T-helper 1 cell treated with Interleukin-12 subunit alpha and Interleukin-12 subunit beta and Interleukin-4 antibody, amounts not matched to agents 30 ng/mL and 1 ng/mL, for 36 hours (primary cell): ENCODE measurements around the gene NACC2. TPM values are rescaled to one million over a fixed set of nuclear protein-coding genes. Genes with fewer than 3 reads are reported as not detected.

ENCODE experiments used
- intact Hi-C: fragments of 100-400 bp; cut with micrococcal nuclease; formaldehyde crosslinking; loops from one replicate; pipeline ENCODE4 v1.15.1; 2024
- total RNA-seq: library from RNA; stranded (reverse); gene quantifications from 2 replicates; pipeline ENCODE4 v1.2.3, GENCODE V29; 2022

NACC2 gene
- total RNA-seq, 1 donor from 2014 or later: 3.7 TPM

DNA sequence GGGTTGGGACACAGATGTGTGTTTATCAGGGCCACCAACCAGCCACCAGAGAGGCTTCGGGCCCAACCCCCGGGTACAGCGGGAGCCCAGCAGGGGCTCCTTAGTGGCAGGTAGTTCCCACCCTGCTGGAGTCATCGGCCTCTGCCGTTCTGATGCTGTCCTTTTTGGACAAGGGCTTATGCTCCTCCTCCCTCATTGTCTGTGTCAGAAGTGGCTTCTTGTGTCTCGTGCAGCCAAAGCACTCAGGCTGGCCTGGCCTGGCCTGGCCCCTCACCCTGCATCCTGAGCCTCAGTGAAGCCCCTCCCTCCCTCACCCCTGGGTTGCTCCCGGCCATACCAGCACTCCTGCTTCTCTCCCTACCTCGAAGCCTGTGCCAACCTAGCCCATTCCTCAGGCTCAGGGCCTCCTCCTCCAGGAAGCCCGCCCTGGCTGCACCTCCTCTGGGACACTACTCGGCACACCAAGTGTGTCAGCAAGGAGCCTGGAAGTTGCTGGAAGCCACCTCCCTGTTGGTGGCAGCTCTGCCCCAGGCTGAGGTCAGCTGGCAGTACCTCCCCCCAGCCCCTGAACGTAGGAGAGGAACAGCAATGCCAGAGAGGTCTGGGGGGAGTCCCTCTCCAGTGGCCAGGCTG lies 129.8 kb downstream of the NACC2 start:
- intact Hi-C loops: loop anchor here (10.0 kb wide), 3 partner anchors 280 to 1800 kb away; partner anchors contain the start of genes QSOX2, RNU6ATAC and SNAPC4

DNA sequence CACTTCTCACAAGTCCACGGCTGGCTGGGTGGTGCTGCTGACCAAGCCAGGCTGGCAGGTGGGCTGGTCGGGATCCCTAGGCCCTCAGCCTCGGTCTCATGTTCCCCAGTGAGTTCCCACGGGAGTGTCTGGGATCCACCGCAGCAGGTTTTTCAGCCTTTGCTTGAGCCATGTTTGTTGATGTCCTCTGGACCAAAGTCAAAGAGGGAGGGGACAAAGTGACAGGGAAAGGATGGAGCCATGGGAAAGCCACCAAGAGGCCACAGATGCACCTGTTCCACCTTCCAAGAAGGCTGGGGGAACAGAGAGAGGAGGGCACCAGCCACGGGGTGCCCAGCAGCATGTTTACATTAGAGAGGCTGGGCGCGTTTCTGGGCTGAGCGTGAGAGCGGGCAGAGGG lies 131.2 kb downstream of the NACC2 start:
- intact Hi-C loops: loop anchor here (10.0 kb wide), 3 partner anchors 281 to 1799 kb away; partner anchors contain the start of genes QSOX2, RNU6ATAC and SNAPC4

DNA sequence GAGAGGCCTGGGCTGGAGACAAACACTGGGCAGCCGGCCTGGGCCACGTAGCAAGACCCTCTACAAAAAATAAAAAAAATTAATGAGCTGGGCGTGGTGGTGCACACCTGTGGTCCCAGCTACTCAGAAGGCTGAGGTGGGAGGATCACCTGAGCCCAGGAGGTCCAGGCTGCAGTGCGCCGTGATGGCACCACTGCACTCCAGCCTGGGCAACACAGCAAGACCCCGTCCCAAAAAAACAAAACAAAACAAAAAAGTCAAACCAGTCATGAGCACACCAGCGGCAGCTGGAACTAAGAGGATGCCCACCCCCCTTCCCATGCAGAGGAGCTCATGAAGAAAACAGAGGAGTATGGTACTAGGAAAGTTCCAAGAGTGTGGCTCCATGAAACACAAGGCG lies 131.8 kb downstream of the NACC2 start:
- intact Hi-C loops: loop anchor here (10.0 kb wide), 3 partner anchors 281 to 1799 kb away; partner anchors contain the start of genes QSOX2, RNU6ATAC and SNAPC4

DNA sequence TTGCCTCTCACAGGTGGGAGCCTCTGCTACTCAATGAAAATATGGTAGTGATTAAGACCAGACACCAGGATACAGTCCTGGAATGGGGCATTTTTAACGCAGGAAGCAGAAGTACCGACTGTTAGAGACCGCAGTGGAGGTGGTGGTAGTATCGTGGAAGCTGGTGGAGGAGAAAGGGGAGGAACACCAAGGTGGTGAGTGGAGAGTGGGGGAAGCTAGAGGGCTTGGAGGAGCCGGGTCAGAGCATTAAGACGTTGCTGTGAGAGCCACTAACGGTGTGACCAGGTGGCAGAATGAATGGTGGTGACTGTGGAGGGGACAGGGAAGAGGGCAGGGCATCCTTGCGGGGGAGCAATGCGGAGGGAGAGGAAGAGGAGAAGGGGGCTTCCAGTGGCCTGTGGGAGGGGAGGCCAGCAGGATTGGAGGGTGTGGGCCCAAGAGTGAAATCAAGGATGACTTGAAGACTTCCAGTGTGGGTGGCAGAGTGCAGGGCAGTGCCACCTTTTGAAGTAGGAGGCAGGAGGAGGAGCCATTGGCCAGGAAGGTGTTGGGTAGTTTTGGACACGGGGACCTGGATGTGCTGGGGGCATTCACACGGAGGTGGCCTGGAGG lies 132.3 kb downstream of the NACC2 start:
- intact Hi-C loops: loop anchor here (10.0 kb wide), 3 partner anchors 282 to 1798 kb away; partner anchors contain the start of genes QSOX2, RNU6ATAC and SNAPC4

DNA sequence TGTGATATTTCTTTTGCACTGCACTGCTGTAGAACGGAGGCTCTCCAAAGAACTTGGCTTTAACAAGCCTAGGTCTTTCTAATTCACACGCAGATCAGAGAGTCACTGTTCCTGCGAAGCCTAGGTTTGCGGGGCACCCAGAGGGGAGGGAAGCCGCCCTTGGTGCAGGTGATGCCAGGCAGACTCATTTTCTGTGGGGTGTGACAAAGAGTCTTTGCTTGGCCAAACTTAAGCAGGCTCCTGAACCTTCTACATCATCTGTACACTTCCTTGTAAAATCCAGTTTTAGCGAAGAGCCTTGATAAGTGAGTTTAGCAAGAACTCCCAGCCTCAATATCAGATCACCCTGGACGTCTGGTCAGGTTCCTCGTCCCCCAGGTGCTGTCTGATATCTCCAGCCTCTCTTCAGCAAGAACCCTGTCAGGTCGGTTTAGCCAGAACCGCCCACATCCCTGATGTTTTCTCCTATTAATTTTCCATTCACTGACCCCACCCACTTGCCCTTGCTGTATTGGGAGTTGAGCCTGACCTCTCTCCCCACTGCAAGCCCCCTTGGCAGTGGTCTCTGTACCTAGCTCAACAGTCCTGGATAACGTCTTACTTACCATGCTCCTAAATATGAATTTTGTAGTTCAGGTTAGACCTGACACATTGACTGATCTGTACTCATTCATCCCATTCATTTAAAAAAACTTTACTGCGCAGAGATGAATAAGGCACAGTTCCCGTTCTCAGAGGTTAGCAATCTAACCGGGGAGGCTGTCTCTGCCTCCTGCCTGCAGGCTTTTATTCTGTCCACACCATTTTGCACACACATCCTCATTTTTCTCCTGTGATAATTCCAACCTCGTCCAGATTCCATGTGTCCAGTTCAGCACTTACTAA lies 133.0 kb downstream of the NACC2 start:
- intact Hi-C loops: loop anchor here (10.0 kb wide), 3 partner anchors 283 to 1797 kb away; partner anchors contain the start of genes QSOX2, RNU6ATAC and SNAPC4

DNA sequence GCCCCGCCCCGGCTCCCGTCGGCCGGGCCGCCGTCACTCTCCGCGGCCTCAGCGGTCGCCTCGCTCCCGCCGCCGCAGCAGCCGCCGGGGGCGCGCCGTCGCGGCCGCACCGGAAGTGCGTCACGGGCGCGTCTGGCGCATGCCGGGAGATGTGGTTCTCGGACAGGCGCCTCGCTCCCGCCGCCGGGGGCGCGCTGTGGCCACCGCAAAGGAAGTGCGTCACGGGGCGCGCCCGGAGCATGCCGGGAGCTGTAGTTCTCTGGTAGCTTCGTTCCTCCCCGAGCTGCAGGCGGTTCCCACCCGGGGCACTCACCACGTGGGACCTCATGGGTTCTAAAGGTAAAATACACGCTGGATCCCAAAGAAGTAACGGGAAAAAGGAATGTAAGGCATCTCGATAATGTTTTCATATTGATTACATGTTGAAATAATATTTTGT lies 133.8 kb downstream of the NACC2 start, which contains the start of gene UBAC1:
Gene UBAC1, minus strand, starts transcription at position 97 of the 439 bp plus-strand sequence. CDS start 211 bp downstream, outside the sequence.
- intact Hi-C loops: loop anchor here (10.0 kb wide), 3 partner anchors 284 to 1796 kb away; partner anchors contain the start of genes QSOX2, RNU6ATAC and SNAPC4

DNA sequence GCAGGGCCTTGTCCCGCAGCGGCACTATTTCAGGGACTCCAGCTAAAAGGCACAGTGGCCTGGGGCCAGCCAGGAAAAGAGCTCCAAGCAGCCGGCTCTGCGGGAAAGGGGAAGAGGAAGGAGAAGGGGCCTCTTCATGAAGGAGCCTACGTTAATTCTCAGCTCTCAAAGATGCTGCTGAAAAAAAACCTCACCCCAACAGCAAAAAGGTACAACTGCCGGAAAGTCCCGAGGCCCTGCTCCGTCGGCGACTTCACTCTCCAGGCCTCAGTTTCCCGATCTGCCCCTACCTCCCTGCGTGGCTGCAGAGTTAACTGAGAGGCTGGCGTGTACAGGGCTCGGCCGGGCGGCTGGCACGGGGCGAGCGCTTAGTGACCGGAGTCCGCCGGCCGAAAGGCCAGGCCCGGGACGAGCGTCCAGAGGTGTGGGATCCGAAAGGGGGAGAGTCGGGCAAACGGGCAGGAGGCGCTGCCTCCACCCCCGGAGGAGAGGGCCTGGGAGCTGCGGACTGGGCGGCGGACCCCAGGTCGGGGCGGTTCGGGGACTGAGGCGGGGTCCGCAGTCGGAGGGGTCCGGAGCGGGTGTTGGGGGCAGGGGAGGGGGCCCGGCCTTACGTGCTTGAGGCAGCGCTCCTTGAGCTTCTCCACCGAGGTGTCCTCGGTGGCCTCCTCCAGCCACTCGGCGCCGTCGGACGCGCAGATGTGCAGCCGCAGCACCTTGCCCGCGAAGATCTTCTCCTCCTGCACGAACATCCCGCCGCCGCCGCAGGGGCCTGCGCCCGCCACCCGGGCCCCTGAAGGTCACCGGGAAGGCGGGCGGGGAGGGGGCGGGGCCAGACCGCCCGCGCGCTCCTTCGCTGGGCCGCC lies 134.4 kb downstream of the NACC2 start:
- intact Hi-C loops: loop anchor here (1.0 to 10.0 kb wide), 4 partner anchors 53 to 1796 kb away; partner anchors contain the start of genes CAMSAP1, QSOX2, RNU6ATAC and SNAPC4

DNA sequence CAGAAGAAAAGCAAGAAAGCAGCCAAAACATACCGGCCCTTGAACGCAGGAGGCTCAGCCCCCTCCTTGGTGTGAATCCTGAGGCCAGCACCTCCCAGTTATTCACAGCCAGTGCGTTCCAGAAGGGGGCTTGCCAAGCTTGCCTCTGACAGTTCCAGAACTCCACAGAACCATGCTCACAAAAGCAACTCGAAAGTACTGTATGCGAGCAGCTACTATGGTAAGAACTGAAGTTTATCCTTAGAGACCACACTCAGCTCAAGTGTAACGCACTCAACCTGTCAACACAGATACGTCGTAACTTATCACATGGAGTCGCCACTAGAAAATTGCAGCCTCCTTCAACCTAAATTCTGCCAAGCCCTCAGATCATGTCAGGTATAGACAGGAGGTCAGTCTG lies 135.3 kb downstream of the NACC2 start:
- intact Hi-C loops: loop anchor here (1.0 to 10.0 kb wide), 4 partner anchors 53 to 1795 kb away; partner anchors contain the start of genes CAMSAP1, QSOX2, RNU6ATAC and SNAPC4

DNA sequence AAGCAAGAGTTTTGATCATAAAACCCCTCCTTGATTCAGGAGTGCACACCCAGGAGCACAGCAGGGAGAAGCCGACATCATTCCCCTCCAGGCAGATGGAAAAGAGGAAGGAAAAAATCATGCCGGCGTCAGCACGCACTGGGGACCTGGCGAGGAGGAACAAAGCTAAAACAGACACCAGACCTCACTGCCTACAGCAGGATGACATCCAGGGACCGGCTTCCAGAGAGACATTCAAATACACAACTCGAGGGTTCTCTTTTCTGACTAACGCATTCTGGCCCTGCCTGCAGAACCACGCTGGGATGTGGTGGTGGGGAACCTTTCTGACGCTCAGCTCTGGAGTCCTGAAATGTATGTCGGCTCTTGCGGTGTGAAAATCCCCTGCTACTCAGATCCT lies 136.6 kb downstream of the NACC2 start:
- intact Hi-C loops: no loop called here

DNA sequence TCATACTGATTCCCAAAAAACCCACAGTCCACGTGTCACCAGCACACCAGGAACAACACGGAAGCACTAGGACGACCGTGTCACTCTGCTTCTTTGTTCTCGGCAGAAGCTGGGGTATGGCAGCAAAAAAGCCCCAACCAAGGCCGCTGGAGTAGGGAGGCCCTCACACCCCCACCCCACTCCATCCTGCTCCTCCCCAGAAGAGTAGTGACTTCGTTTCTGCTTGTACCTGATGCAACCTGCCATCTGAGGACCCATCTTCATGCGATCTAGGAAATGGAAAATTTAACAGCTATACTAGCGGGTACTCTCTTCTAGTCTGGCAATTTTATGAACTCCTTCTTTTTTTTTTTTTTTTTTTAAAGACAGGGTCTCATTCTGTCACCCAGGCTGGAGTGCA lies 137.7 kb downstream of the NACC2 start:
- intact Hi-C loops: no loop called here

DNA sequence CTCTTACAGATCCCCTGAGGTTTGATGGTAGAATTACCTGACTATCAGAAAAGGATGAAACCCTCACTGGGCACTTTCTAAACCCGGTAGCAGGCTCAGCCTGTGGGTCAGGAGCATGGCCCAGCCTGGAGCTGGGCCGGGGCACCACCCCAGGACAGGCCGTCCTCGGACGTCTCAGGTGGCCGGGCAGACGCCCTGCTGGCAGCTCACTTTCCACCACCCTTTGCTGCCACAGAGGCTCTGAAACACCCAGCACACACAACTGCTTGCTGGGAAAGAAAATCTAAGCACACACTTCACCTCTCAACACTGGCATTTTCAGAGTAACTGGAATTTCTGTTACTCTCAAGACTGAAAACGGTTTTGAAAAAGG lies 138.3 kb downstream of the NACC2 start:
- intact Hi-C loops: no loop called here

Other genes starting within 250 kb of the NACC2 start
- gene CAMSAP1, start 187.7 kb downstream of the NACC2 start, total RNA-seq: 22.9 and 25.2 TPM in 2 replicates
- gene UBAC1, start 133.9 kb downstream of the NACC2 start, total RNA-seq: 33.4 and 35.9 TPM in 2 replicates
- gene TMEM250, start 23.6 kb upstream of the NACC2 start, total RNA-seq: 50.0 and 52.5 TPM in 2 replicates
- not detected in 2 replicates for gene LHX3, start 109.8 kb upstream of the NACC2 start, total RNA-seq
- 16.0 and 16.3 TPM in 2 replicates for gene QSOX2, start 150.5 kb upstream of the NACC2 start, total RNA-seq
- gene CCDC187, start 208.8 kb upstream of the NACC2 start, total RNA-seq: not detected in 2 replicates
- 5.9 and 6.1 TPM in 2 replicates for gene GPSM1, start 232.2 kb upstream of the NACC2 start, total RNA-seq